ENCODE data around the gene NRG3.
"Not testable (repeated sequence)": the region's sequence is repeated elsewhere in the genome, so short reads cannot be mapped to it uniquely, and the experiment has no call there.

The NRG3 gene

DNA sequence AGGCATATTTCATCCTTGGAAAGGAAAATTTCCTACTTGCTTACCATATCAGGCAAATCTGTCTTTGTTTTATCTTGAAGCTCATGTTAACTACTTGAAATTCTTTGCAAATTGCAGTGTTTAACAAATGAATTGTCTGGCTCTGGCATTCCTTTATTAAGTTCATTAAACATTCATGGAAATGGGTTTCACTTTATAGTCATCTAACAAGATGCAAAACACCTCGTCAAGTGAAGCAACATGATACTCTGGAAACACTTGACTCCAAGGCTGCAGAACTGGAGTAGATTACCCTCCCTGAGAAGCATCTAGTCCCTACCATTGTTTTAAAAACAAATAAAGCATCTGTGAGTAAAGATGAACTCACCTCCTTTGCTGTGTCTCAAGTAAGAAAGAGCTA is 1086.9 kb downstream of the NRG3 start:
- no peaks in the 10 kb centered on the region for H3K9me3 ChIP-seq (ENCODE audit: low read depth, low read length)
- no peak for TF ChIP-seq EZH2 (IDR thresholded peaks at IDR 0.05)
- no peak overlapping the region for H3K9ac ChIP-seq (ENCODE audit: insufficient read length)
- no peaks in the 10 kb centered on the region for H3K36me3 ChIP-seq (ENCODE audit: insufficient read depth, low read length)
- no peak for DNase-seq (ENCODE audit: low read depth, low spot score)
- no peak overlapping the region for H3K4me3 ChIP-seq
- H3K27ac ChIP-seq, result no peak overlapping the region

DNA sequence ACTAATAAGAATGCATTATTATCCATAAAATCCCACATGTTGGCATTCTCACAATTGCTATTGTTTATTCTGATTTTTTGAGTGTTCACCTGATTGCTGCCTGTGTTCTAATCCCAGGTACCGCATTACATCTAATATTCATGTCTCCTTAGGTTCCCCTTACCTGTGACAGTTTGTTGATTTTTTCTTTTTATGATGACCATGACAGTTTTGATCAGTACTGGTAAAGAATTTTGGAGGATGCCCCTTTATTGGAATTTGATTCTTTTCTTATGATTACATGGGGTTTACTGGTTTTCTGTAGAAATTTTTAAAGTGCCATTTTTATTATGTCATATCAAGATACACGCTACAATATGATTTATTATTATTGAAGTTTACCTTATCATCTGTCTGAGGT is 1091.1 kb downstream of the NRG3 start:
- DNase-seq (ENCODE audit: low read depth, low spot score), result no peak
- TF ChIP-seq FOXP2 (optimal IDR thresholded peaks at IDR 0.05; ENCODE audit: control extremely low read depth, extremely low read length, insufficient read depth) (no peak), POLR2AphosphoS5 (IDR thresholded peaks at IDR 0.05; ENCODE audit: borderline replicate concordance, low read depth, low read length) (no peak), EZH2 (IDR thresholded peaks at IDR 0.05) (no peak)
- Histone ChIP-seq H3K9ac (ENCODE audit: insufficient read length) (no peak overlapping the region), H3K9me3 (ENCODE audit: low read depth, low read length) (no peaks in the 10 kb centered on the region), H3K36me3 (ENCODE audit: insufficient read depth, low read length) (no peaks in the 10 kb centered on the region), H3K4me3 (no peak overlapping the region), H3K27ac (no peak overlapping the region)

DNA sequence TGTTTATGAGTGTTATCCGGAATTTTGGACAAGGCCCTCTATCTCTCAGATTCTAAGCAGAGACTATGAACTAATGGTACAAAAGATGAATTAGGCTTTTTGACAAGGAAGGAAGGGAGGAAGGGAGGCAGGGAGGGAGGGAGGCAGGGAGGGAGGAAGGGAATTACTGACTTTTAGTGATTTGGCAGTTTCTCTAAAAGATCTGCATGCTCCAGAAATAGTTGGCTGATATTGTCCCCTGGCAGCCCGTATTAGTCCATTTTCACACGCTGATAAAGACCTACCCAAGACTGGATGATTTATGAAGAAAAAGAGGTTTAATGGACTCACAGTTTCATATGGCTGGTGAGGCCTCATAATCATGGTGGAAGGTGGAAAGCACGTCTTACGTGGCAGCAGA is 1093.5 kb downstream of the NRG3 start:
- Histone ChIP-seq H3K4me3 (no peak overlapping the region), H3K9me3 (ENCODE audit: low read depth, low read length) (no peaks in the 10 kb centered on the region), H3K36me3 (ENCODE audit: insufficient read depth, low read length) (no peaks in the 10 kb centered on the region), H3K27ac (no peak overlapping the region), H3K9ac (ENCODE audit: insufficient read length) (no peak overlapping the region)
- DNase-seq (ENCODE audit: low read depth, low spot score), result no peak
- no peak for TF ChIP-seq EZH2 (IDR thresholded peaks at IDR 0.05)
- no peak for TF ChIP-seq FOXP2 (optimal IDR thresholded peaks at IDR 0.05; ENCODE audit: control extremely low read depth, extremely low read length, insufficient read depth)
- no peak for TF ChIP-seq POLR2AphosphoS5 (IDR thresholded peaks at IDR 0.05; ENCODE audit: borderline replicate concordance, low read depth, low read length)

DNA sequence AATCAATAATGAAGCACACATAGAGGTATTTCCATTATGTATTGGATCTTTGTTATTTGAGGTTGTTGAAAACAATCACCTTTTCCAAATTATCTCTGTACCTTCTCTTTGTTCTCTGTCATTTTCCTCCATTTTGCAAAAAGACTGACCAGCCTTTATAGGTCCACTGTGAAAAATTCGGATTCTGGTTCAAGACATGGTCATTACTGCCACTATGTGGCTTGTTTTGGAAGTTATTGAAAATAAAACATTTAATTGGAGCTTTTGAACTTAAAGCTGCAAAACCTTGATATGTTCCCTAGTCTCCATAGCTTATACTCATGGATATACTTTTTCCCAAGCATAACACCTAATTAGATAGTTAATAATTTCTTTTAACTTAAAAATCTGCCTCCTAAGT is 1094.4 kb downstream of the NRG3 start:
- no peak overlapping the region for H3K27ac ChIP-seq
- H3K9ac ChIP-seq (ENCODE audit: insufficient read length), result no peak overlapping the region
- no peaks in the 10 kb centered on the region for H3K9me3 ChIP-seq (ENCODE audit: low read depth, low read length)
- no peak for DNase-seq (ENCODE audit: low read depth, low spot score)
- no peaks in the 10 kb centered on the region for H3K36me3 ChIP-seq (ENCODE audit: insufficient read depth, low read length)
- TF ChIP-seq FOXP2 (optimal IDR thresholded peaks at IDR 0.05; ENCODE audit: control extremely low read depth, extremely low read length, insufficient read depth), result no peak
- TF ChIP-seq POLR2AphosphoS5 (IDR thresholded peaks at IDR 0.05; ENCODE audit: borderline replicate concordance, low read depth, low read length), result no peak
- H3K4me3 ChIP-seq, result no peak overlapping the region

DNA sequence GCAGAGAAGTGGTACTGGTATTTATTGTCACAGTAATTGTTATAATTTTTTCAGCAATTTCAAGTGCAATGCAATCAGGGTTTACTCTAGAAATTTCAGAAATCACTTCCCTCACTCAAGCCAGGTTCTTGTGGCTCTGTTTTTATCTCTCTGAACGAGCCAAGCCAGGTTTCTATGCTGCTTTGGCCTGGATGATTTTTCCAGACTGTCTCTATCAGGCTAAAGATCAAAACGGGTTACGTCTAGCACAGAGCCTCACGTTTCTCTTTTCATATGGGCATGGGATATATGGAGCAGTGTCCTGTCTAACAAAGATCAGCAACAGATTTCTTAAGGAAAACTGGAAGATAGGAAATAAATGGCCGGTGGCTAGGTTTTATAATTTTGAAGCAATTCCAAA is 1105.3 kb downstream of the NRG3 start:
- TF ChIP-seq POLR2AphosphoS5 (IDR thresholded peaks at IDR 0.05; ENCODE audit: borderline replicate concordance, low read depth, low read length) (no peak), EZH2 (IDR thresholded peaks at IDR 0.05) (no peak), FOXP2 (optimal IDR thresholded peaks at IDR 0.05; ENCODE audit: control extremely low read depth, extremely low read length, insufficient read depth) (no peak)
- H3K36me3 ChIP-seq (ENCODE audit: insufficient read depth, low read length), result no peaks in the 10 kb centered on the region
- no peak for DNase-seq (ENCODE audit: low read depth, low spot score)
- no peak overlapping the region for H3K9ac ChIP-seq (ENCODE audit: insufficient read length)
- H3K27ac ChIP-seq, result no peak overlapping the region
- H3K4me3 ChIP-seq, result no peak overlapping the region
- H3K9me3 ChIP-seq (ENCODE audit: low read depth, low read length), result no peaks in the 10 kb centered on the region

DNA sequence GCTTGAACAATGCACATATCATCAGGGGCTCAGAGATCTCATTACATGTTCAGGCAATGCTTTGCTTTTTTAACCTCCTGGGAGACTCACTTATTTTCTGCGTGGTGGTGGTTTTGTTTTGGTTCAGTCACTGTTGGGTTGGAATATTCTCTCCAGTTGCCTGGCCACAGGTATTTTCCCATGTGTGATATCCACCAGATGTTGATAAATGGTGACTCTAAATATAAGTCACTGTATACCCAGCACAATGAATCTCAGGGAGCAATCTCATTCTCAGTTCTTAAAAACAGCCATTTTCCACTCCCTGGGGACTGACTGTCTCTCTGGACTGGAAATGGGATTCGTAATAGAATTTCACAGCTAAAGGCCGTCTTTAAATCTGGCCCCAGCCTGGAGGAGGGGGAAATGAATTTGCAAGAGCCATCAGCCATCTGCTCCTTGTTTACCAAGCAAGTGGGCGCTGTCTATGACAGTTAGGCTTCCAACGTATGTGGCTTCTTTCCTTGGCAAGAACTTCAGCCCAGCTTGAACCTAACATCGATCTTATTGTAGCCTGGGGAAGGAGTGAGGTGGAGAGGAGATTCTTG is 1106.2 kb downstream of the NRG3 start:
- no peak overlapping the region for H3K4me3 ChIP-seq
- H3K9ac ChIP-seq (ENCODE audit: insufficient read length), result no peak overlapping the region
- no peak overlapping the region for H3K27ac ChIP-seq
- TF ChIP-seq POLR2AphosphoS5 (IDR thresholded peaks at IDR 0.05; ENCODE audit: borderline replicate concordance, low read depth, low read length) (no peak), EZH2 (IDR thresholded peaks at IDR 0.05) (no peak), FOXP2 (optimal IDR thresholded peaks at IDR 0.05; ENCODE audit: control extremely low read depth, extremely low read length, insufficient read depth) (no peak)
- no peak for DNase-seq (ENCODE audit: low read depth, low spot score)
- H3K36me3 ChIP-seq (ENCODE audit: insufficient read depth, low read length), result no peaks in the 10 kb centered on the region
- H3K9me3 ChIP-seq (ENCODE audit: low read depth, low read length), result no peaks in the 10 kb centered on the region

DNA sequence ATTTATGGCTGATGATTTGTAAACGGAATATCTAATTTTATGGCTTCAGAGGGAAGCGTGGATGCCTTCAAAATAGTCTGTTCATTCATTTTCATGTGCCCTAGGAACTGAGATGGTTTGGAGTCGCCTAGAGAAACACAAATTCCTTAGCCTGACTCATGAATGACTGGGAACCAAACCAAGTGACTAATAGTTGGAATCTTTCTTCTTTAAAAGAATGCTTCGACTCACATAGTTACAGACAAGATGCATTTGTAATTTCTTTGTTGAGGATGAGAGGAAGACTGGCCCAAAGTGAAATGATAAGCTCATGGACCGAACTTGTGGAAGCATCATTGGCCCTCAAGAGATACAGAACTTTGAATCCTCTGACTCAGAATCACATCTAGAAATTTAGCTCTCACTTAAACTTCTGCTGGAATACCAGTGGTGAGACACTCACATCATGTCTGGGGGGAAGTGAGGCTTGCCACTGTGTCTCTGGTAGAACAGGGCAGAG is 1107.2 kb downstream of the NRG3 start:
- no peak overlapping the region for H3K9ac ChIP-seq (ENCODE audit: insufficient read length)
- no peak for DNase-seq (ENCODE audit: low read depth, low spot score)

DNA sequence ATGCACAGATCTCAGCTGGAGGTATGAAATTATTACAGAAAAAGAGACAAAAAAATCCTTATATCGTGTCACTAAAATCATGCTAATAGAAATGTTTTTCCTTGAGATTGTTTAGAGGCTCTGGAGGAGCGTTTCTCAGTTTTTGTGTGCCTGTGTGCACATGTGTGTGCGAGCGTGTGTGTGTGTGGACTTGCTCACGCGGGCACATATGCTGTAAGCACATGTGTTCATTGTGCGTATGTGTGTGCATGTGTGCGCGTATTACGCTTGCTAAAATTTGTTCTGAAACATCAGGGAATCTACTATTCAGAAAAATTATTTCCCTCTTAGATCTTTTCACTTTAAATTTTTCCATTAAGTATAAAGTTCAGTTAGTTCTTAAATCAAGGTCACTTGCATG is 1111.2 kb downstream of the NRG3 start:
- Histone ChIP-seq H3K27ac (no peak overlapping the region), H3K9ac (ENCODE audit: insufficient read length) (no peak overlapping the region), H3K36me3 (ENCODE audit: insufficient read depth, low read length) (no peaks in the 10 kb centered on the region), H3K4me3 (no peak overlapping the region), H3K9me3 (ENCODE audit: low read depth, low read length) (no peaks in the 10 kb centered on the region)
- TF ChIP-seq POLR2AphosphoS5 (IDR thresholded peaks at IDR 0.05; ENCODE audit: borderline replicate concordance, low read depth, low read length) (no peak), FOXP2 (optimal IDR thresholded peaks at IDR 0.05; ENCODE audit: control extremely low read depth, extremely low read length, insufficient read depth) (no peak)
- DNase-seq (ENCODE audit: low read depth, low spot score), result no peak

More for the DNA sequence above, 1107.2 kb downstream of the NRG3 start:
- TF ChIP-seq EZH2 (IDR thresholded peaks at IDR 0.05) (no peak), FOXP2 (optimal IDR thresholded peaks at IDR 0.05; ENCODE audit: control extremely low read depth, extremely low read length, insufficient read depth) (no peak), POLR2AphosphoS5 (IDR thresholded peaks at IDR 0.05; ENCODE audit: borderline replicate concordance, low read depth, low read length) (no peak)
- Histone ChIP-seq H3K9me3 (ENCODE audit: low read depth, low read length) (no peaks in the 10 kb centered on the region), H3K36me3 (ENCODE audit: insufficient read depth, low read length) (no peaks in the 10 kb centered on the region), H3K27ac (no peak overlapping the region), H3K4me3 (no peak overlapping the region)

DNA sequence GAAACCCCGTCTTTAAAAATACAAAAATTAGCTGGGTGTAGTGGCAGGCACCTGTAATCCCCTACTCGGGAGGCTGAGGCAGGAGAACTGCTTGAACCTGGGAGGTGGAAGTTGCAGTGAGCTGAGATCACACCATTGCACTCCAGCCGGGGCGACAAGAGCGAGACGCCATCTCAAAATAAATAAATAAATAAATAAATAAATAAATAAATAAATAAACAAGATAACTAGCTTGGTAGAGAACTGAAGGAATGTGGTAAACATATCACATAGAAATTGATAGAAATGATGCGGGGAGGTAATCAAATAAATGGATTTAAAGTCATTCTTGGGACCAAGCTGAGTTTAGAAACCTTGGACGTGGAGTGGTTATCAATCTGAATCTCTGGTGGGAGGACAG is 1131.5 kb downstream of the NRG3 start:
- H3K27ac ChIP-seq; H3K4me3 ChIP-seq; DNase-seq (ENCODE audit: low read depth, low spot score); H3K9ac ChIP-seq (ENCODE audit: insufficient read length); H3K9me3 ChIP-seq (ENCODE audit: low read depth, low read length); H3K36me3 ChIP-seq (ENCODE audit: insufficient read depth, low read length): not testable (repeated sequence)

All from SK-N-MC (cell line).